22Rv1 (cell line): ENCODE results near the gene PACSIN3.

Experiments
- CTCF ChIP-seq: fragments of 450-650 bp; IDR thresholded peaks from 2 replicates; pipeline ENCODE4 v1.5.1; 2017; ENCODE audit warnings: mild to moderate bottlenecking
- ZFX ChIP-seq: fragments of 450-650 bp; IDR thresholded peaks from 2 replicates; pipeline ENCODE4 v1.6.1; 2017; ENCODE audit warnings: antibody characterized with exemption, borderline replicate concordance

DNA sequence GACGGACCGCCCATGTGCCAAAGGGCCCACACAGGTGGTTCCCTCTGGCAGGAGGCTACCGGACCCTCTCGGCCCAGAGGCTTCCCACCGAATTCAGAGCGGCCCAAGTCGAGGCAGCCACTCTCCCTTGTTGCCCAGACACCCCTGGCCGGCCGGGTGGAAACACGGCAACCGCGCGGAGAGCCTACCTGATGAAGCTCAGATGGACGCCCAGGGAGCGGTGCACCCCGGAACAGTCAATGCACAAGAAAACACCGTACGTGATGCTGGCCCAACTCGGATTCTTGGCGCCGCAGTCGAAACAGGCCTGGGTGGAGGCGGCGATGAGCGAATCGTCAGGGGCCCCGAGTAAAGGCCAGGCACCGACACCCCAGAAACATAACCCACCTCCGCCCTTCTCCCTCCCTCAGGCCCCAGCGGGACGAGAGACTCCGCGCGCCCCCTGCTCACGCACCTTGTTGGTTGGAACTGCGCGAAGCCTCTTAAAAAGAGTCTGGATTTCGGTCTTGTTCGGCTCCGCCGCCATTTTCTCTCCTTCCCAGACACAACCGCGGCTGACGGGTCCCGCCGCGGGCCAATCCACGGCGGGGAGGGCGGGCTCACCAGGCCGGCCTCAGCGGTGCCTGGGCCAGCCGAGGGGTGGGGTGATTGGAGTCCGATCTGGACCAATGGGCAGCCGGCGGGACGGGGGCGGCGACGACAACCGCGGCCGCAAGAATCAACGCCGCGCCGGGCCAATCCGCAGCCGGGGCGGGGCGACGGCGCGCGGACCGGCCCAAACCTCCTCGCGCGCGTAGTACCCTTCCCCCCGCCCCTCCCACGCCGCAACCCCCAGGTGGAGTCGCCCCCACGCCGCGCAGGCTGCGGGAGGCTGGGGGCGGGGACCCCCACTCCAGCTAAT, 9.7 kb downstream of the PACSIN3 start, which contains the start of gene ARFGAP2:
- TF ChIP-seq CTCF: no peak
- no peak for TF ChIP-seq ZFX
